ENCODE measurements around the gene MSH3. TPM values are rescaled to one million over a fixed set of nuclear protein-coding genes. Genes with fewer than 3 reads are reported as not detected.
"Not testable (repeated sequence)": the region's sequence is repeated elsewhere in the genome, so short reads cannot be mapped to it uniquely, and the experiment has no call there.

Gene MSH3
- total RNA-seq, 2 donors from 2014 or later: 6.8 to 9.9 TPM

GRCh38 chr5:80825786-80826460 is 171.5 kb downstream of the MSH3 start:
- H3K27ac ChIP-seq: no peak overlapping the region
- no peak for DNase-seq (ENCODE audit: low spot score)
- H3K9me3 ChIP-seq: peaks cover 0 to 17% of the 10 kb centered on the region in 2 donors
- TF ChIP-seq CTCF (IDR thresholded peaks at IDR 0.05): no peak
- no peaks in the 10 kb centered on the region for H3K36me3 ChIP-seq
- peaks cover 0 to 7% of the 10 kb centered on the region in 2 donors for H3K4me1 ChIP-seq
- H3K27me3 ChIP-seq: no peaks in the 10 kb centered on the region
- H3K4me3 ChIP-seq: no peak overlapping the region

- no peak for TF ChIP-seq CTCF (IDR thresholded peaks at IDR 0.05)
- no peaks in the 10 kb centered on the region for H3K27me3 ChIP-seq
- no peaks in the 10 kb centered on the region for H3K36me3 ChIP-seq
- no peak overlapping the region for H3K27ac ChIP-seq
- no peak overlapping the region for H3K4me3 ChIP-seq
- no peak for DNase-seq (ENCODE audit: low spot score)
- H3K4me1 ChIP-seq: no peaks in the 10 kb centered on the region
- peaks cover 0 to 2% of the 10 kb centered on the region in 2 donors for H3K9me3 ChIP-seq
Measured at GRCh38 chr5:80834710-80835109, 180.3 kb downstream of the MSH3 start.

- Histone ChIP-seq H3K27ac (no peak overlapping the region), H3K4me1 (no peaks in the 10 kb centered on the region), H3K36me3 (no peaks in the 10 kb centered on the region), H3K4me3 (no peak overlapping the region), H3K9me3 (no peaks in the 10 kb centered on the region), H3K27me3 (no peaks in the 10 kb centered on the region)
- no peak for DNase-seq (ENCODE audit: low spot score)
- TF ChIP-seq CTCF (IDR thresholded peaks at IDR 0.05): no peak
Measured at GRCh38 chr5:80835128-80835527, 180.7 kb downstream of the MSH3 start.

- no peak for TF ChIP-seq CTCF (IDR thresholded peaks at IDR 0.05)
Measured at GRCh38 chr5:80837679-80838078, 183.2 kb downstream of the MSH3 start.

GRCh38 chr5:80841026-80841797 is 186.8 kb downstream of the MSH3 start:
- H3K4me3 ChIP-seq; H3K36me3 ChIP-seq; H3K9me3 ChIP-seq; H3K4me1 ChIP-seq; H3K27ac ChIP-seq; DNase-seq (ENCODE audit: low spot score); H3K27me3 ChIP-seq: not testable (repeated sequence)

More at GRCh38 chr5:80837679-80838078, 183.2 kb downstream of the MSH3 start:
- Histone ChIP-seq H3K4me1 (no peaks in the 10 kb centered on the region), H3K4me3 (no peak overlapping the region), H3K27ac (no peak overlapping the region), H3K9me3 (no peaks in the 10 kb centered on the region), H3K27me3 (no peaks in the 10 kb centered on the region), H3K36me3 (no peaks in the 10 kb centered on the region)
- DNase-seq (ENCODE audit: low spot score): no peak

- H3K27ac ChIP-seq; H3K27me3 ChIP-seq; DNase-seq (ENCODE audit: low spot score); H3K36me3 ChIP-seq; H3K4me1 ChIP-seq; H3K4me3 ChIP-seq: not testable (repeated sequence)
- H3K9me3 ChIP-seq: peaks cover 0 to 12% of the 10 kb centered on the region in 2 donors
Measured at GRCh38 chr5:80846422-80846821, 192.0 kb downstream of the MSH3 start.

GRCh38 chr5:80850168-80850567 is 195.7 kb downstream of the MSH3 start:
- not testable (repeated sequence) for H3K36me3 ChIP-seq; H3K27ac ChIP-seq; H3K4me1 ChIP-seq; H3K4me3 ChIP-seq; H3K27me3 ChIP-seq; DNase-seq (ENCODE audit: low spot score)
- peaks cover 0 to 12% of the 10 kb centered on the region in 2 donors for H3K9me3 ChIP-seq

Data from right atrium auricular region (tissue), 2 donors.